DMS53 treated with DMSO at 0.1 percent for 48 hours (cell line): ENCODE measurements around the gene TEKT1.
"Not testable (repeated sequence)": the region's sequence is repeated elsewhere in the genome, so short reads cannot be mapped to it uniquely, and the experiment has no call there.

Experiments used
- DNase-seq: peaks from one replicate; lab custom pipeline; 2025; ENCODE audit not compliant: unreplicated experiment; lab: John Stamatoyannopoulos, UW

Gene TEKT1

DNA sequence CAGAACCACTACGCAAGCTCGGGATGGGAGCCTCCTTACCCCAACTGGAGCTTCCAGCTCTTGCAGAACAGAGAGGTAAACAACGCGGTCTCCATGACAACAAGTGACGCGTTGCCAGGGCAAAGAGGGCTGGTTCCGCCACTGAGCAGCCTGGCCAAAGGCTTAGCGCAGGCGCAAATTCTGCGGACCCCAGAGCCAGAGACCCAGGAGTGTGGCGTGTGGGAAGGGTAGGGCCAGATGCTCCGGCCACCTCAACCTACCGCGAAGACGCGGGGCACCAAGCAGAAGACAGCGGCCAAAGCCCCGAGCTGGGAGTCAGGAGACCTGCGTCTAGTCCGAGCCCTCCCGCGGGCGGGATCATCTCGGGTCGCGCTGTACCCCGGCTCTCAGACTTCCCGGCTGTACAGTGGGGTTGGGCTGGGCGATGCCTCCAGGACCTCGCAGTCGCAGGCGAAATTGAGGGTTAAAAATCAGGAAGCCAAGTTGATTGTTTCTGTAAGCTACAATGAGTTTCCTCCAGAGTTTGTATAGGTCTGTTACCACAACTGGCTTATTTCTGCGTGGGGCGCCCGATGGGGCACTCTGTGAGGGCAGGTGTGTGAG is at the start of gene TEKT1:
Gene TEKT1 (minus strand): TSS at position 69 of the 603 bp plus-strand sequence. CDS start 1,353 bp downstream, outside the sequence.
- peak; percentile 56 for DNase-seq

DNA sequence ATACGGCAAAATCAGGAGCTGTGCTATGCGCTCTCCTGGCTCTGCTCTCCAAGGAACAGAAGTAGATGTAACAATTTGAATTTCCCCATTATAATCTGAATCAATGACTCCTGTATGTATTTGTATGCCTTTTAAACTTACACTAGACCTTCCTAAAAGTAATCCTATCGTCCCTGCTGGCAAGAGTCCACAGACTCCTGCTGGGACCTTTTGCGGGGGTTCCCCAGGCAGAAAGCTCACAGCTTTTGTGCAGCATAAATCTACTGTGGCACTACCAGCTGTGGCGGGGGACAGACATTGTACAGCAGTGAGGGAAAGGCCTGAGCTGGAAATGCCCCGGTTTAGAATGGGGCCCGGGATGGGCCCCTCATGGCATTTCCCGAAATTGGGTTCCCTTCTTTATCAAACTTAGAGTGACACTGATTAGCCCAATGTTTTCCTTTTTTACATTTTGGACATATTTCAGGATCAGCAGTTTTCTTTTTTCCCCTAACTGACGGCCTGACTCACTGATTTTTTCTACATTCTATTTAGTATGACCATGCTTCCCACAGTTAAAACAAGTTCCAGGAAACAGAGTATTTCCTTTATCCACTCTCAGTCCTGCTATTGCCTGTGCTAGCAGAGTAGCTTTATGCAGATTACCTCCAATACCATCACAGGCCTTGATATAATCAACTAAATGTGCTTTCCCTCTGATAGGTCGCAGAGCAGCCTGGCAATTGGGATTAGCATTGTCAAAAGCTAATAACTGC is 47.9 kb upstream of the TEKT1 start:
- not testable (repeated sequence) for DNase-seq

DNA sequence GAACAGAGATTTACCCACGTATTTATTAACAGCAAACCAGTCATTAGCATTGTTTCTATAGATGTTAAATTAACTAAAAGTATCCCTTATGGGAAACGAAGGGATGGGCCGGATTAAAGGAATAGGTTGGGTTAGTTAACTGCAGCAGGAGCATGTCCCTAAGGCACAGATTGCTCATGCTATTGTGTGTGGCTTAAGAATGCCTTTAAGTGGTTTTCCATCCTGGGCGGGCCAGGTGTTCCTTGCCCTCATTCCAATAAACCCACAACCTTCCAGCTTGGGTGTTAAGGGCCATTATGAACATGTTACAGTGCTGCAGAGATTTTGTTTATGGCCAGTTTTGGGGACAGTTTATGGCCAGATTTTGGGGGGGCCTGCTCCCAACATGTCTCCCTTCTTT is 43.7 kb upstream of the TEKT1 start:
- not testable (repeated sequence) for DNase-seq

DNA sequence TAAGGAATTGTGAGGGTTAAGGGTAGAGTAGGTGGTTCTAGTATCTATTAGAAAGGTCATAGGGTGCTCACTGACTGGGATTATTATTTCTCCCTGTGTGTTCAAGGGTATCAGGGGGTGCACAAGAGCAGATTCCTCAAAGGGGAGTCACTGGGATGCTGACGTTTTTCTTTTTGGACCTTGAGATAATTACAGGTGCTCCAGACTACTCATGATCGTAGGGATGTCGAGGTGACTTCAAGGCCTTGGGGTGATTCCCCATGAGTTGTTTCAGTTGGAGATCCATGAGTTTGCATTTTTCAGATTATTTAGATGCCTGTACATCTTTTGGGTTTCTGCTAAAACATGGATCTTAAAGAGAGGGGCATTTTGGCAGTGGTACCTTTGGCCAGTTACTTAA is 41.4 kb upstream of the TEKT1 start:
- no peak for DNase-seq

DNA sequence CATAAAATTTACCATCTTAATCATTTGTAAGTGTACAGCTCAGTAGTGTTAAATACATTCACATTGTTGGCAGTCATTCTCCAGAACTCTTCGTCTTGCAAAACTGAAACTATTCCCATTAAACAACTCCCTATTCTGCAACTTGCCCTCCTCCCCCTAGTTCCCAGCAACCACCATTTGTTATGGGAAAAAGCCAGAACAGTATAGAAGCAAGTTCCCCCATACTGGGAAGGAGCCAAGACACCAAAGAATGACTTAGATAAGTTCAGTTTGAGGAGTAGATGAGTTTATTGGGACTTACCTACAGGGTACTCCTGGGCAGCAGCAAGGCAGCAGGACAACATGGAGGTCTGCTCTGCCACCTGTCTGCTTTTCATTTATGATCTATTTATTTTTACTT is 39.3 kb upstream of the TEKT1 start:
- DNase-seq, result no peak

DNA sequence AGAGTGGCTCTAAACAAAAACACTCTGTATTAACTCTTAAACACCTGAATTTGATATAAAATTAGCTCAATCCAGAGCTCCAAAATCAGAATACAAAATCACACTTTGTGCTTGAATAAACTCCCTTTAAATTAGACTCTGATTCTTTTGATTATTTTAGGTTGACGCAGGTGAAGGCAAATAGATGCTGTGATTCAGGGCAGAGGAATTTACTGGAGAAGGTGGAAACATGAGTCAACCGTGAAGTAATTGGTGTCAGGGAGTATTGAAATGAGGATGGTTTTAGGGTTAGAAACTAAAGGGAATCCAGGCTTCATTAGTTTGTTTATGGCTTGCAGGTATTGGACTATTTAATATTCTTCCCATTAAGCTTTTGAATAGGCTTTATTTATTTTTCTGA is 37.1 kb upstream of the TEKT1 start:
- peak; percentile 10 for DNase-seq

DNA sequence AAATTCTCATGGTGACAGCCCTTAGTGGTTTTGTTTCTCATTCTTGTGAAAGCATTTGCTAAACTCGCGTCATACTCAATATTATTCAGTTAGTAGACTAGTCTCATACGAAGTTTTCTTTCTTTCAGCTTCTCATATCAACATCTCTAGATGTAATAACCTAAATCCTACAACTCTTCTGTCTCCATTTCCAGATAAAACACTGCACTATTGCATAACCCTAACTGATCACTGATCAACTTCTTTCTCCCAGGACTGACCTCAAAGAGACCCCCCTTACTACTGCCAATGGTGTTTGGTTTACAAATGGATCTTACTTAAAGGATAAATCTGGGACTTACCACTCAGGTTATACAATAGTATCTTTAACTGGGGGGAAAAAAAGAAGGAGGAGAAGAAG is 36.3 kb upstream of the TEKT1 start:
- DNase-seq, result no peak

DNA sequence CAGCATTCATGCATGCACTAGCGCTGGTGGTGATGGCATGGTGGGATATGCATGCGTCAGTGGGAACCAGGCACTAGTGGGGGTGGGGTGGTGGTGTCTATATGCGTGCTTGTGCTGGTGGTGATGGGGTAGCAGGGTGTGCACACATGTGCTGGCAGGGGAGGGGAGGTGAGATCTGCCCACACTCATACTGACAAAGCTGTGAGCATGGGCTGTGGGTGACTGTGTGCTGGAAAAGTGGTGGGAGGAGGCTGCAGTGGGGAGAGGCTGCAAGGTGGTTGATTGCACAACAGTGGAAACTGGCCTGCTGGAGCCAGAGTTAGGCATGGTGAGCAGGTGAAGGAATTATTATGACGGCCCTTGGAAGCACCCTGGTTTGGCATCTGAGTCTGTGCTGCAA is 31.3 kb upstream of the TEKT1 start:
- no peak for DNase-seq

DNA sequence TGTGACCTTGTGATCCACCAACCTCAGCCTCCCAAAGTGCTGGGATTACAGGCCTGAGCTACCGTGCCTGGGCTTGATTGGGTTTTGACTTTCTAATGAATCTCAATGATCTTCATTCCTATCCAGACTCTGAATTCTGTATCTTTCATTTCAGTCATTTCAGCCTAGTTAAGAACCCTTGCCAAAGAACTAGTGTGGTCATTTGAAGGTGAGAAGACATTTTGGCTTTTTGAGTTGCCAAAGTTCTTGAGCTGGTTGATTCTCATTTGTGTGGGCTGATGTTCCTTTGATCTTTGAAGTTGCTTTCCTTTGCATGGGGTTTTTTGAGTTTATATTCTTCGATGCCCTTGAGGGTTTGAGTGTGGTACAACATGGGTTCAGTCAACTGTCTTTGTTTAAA is 30.6 kb upstream of the TEKT1 start:
- no peak for DNase-seq

DNA sequence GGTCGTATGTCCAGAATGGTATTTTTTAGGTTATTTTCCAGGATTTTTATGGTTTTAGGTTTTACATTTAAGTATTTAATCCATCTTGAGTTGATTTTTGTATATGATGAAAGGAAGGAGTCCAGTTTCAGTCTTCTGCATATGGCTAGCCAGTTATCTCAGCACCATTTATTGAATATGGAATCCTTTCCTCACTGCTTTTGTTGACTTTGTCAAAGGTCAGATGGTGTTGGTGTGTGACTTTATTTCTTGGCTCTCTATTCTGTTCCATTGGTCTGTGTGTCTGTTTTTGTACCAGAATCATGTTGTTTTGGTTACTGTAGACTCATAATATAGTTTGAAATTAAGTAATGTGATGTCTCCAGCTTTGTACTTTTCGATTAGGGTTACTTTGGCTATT is 26.4 kb upstream of the TEKT1 start:
- DNase-seq, result no peak

DNA sequence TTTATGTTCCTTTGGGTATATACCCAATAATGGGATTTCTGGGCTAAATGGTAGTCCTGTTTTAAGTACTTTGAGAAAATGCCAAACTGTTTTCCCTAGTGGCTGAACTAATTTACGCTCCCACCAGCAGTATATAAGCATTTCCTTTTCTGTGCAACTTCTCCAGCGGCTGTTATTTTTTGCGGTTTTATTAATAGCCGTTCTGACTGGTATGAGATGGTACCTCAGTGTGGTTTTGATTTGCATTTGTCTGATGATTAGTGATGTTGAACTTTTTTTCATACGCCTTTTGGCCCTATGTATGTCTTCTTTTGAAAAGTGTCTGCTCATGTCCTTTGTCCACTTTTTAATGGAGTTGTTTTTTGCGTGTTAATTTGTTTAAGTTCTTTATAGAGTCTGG is 25.8 kb upstream of the TEKT1 start:
- DNase-seq, result no peak

DNA sequence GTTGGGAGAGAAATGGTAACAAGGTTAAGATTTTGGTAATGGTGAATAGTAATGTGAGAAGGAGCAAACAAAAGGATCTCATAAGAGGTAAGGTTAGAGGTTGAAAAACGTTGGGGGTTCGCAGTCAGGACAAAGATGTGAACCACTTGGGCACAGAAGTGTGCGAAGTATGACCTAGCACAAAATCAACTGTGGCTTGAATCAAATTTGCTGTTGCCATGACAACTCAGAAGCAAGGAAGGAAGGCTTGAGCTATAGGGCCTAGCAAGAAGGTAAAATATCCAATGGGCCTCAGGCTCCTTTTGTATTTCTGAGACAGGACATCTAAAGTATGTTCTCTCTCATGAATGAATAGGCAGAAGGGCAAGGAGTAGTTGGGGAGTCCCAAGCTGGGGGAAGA is 24.5 kb upstream of the TEKT1 start:
- no peak for DNase-seq

DNA sequence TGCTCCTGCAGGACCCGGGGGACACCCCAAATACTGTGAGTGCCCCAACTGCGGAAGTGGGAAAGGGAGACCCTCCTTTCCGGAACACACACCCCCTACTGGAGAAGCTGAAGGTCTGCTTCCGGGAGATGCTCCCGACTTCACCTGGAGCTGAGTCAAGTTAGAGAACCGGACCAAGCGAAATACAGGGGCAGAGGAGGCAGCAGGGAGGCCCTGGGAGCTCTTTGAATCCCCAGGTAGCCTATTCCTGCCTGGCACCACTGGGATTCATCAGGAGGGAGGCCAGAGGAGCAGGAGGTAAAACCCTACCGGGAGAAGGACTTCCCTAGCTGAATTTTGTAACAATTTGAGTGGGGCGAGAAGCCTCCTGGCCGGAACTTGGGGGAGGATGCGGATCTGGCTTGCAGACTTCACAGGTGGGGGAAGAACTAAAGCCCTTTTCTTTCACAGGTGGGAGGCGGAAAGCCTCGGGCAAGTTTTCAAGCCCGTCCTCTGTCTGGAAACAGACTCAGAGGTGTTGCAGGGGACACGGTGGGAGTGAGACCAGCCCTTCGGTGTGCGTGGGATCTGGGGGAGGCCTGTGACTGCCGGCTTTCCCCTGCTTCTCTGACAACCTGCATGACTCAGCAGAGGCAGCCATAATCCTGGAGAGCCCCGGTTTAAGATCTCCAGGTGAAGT is 22.4 kb upstream of the TEKT1 start:
- peak; percentile 79 for DNase-seq

DNA sequence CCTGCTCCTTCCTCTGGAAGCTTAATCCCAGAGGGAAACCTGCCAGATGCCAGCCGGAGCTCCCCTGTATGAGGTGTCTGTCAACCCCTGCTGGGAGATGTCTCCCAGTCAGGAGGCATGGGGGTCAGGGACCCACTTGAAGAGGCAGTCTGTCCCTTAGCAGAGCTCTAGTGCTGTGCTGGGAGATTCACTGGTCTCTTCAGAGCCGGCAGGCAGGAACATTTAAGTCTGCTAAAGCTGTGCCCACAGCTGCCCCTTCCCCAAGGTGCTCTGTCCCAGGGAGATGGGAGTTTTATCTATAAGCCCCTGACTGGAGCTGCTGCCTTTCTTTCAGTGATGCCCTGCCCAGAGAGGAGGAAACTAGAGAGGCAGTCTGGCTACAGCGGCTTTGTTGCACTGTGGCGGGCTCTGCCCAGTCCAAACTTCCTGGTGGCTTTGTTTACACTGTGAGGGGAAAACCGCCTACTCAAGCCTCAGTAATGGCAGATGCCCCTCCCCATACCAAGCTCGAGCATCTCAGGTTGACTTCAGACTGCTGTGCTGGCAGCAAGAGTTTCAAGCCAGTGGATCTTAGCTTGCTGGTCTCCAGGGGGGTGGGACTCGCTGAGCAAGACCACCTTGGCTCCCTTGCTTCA is 17.1 kb upstream of the TEKT1 start:
- DNase-seq, result peak; percentile 13

DNA sequence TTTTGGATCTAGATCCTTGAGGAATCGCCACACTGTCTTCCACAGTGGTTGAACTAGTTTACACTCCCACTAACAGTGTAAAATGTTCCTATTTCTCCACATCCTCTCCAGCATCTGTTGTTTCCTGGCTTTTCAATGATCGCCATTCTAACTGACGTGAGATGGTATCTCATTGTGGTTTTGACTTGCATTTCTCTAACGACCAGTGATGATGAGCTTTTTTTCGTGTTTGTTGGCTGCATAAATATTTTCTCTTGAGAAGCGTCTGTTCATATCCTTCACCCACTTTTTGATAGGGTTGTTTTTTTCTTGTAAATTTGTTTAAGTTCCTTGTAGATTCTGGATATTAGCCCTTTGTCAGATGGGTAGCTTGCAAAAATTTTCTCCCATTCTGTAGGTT is 14.6 kb upstream of the TEKT1 start:
- not testable (repeated sequence) for DNase-seq

DNA sequence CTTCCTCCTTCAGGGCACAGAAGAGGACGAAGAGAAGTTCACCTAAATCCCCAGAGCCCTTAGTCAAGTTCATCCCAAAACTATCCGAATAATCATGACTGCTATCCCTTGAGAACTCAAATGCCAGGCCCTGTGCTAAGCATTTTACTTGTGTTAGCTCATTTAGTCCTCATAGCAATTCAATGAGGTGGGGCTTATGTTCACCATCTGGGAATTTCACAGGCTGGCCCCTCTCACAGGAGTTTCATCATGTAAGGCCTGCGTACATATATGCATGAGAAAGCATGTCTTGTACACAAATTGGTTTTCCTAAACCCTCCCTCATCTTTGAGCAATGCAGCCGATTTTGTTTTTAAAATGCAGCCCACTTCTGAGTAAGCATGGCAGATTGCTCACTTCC is 12.9 kb upstream of the TEKT1 start:
- DNase-seq, result not testable (repeated sequence)

DNA sequence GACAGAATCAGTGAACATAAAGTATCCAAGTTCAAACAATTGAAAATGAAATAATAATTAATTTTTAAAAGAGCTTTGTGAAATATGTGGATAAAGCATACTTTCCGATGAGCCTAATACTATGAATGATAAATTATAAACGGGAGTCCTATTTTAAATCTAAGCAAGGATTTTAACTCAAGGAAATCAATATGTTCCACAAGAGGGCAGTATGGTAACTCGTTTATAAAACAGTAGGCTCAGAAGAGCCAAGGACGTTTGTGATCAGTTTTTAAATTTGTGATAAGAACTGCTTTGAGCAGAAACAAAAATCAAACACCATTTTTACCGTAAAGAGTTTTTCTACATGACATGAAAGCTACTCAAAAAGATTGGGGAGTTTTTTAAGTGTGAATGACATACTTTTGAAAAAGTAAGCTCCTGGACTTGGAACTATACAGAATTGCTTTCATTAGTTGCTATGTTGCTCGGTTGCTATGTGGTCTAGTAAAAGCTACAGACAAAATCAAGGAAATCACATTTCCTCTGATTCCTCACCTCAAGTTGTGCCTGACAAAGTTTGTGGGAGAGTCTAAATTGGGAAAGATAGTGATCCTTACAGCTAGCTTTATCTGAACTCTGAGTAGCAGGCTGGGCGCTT is 11.8 kb upstream of the TEKT1 start:
- peak; percentile 79 for DNase-seq

DNA sequence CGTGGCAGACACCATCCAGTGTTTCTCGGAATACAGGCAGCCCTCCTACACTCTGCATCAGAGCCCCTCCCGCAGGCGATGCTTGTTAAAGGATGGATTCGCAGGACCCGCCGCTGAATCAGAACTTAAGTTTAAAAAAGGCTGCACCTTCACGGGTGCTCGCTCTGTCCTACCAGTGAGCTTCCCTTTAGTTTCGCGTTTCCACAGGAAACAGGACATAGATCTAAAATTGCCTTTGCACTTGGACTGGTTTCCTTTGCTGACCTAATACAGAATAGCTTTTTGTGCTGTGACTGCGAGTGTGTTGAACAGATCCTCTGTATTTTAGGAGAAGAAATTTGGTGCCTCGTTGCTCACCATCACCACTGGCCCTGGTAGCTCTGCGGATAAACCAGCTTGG is 10.2 kb upstream of the TEKT1 start:
- not testable (repeated sequence) for DNase-seq

DNA sequence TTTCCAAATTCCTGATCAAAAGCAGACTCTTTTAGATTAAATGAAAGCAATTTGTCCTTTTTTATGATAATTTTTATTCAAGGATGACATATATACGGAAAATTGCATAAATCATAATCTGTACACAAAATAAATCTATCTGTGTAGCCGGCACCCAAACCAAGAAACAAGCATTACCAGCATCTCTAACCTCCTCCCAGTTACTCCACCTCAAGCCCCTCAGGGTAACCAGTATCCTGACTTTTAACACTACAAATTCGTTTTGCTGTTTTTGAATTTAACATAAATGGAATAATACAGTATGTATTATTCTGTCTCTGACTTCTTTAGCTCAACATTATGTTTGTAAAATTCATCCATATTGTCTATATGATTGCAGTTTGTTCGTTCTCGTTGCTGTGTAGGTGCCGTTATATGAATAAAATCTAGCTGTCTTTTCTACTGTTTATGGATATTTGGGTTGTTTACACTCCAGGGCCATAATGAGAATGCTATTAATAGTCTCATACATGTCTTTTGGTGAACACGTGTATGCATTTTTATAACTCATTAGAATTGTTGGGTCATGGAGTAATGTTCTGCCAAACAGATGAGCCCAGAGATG is 1.0 kb downstream of the TEKT1 start:
- DNase-seq, result no peak

DNA sequence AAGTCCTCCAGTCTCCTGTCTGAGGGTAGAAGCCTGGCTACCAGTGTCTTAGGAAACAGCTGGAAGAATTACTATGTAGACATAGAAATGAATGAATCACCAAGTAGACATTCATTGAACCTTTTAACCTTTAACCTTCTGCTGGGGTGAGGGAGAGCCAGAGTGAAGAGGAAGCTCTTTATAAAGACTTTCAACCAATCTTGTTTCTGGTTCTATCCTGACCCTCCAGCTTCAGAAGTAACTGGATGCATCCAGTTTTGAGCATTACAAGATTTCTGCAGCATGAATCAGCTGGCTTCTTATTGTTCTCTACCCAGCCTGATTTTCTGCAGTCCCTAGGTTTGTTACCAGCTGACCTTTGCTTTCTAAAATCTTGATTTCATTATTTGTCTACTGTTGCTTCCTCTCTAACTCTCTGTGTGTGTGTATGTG is 8.5 kb downstream of the TEKT1 start:
- no peak for DNase-seq

DNA sequence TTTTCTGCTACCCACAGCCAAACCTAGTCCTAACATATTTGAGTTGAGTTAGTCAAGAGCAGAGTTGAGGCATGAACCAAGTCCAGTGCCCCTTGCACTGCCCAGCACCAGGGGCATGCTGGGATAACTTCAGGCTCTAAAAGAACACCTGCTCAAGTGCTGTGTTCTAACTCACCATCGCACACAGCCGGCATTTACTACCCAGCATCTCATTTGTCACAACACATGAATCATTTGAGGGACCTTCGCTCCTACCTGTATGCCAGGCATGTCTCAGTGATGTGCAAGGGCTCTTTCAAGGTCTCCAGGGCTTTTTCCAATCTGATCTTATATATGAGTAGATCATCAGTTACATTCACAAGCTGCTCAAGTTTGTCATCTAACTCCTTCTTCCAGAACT is 12.6 kb downstream of the TEKT1 start:
- no peak for DNase-seq
